Stimulated activated CD4-positive, alpha-beta T cell treated with anti-CD3 and anti-CD28 coated beads, Interleukin-12 subunit alpha, Interleukin-12 subunit beta, amount 100 ng/mL, for 4 hours (primary cell): Measurements from ENCODE around the gene LMO1.
A peak's percentile ranks its signal among the peaks of the same experiment; 100 is the strongest.

Source experiments
- DNase-seq: peaks from one replicate; pipeline ENCODE4 v3.0.0-alpha.2; 2020

Gene LMO1

GRCh38 chr11:8263769-8264410, at the start of gene LMO1:
Gene LMO1, minus strand, starts transcription at chr11:8263878. Its CDS starts 516 bp downstream, at chr11:8263362.
- DNase-seq, result peak; percentile 80

- DNase-seq, result no peak
Observed at GRCh38 chr11:8312986-8313385, 49.3 kb upstream of the LMO1 start.

GRCh38 chr11:8311366-8311765, 47.7 kb upstream of the LMO1 start:
- no peak for DNase-seq

GRCh38 chr11:8310743-8311298, 47.1 kb upstream of the LMO1 start:
- DNase-seq, result no peak

GRCh38 chr11:8309862-8310261, 46.2 kb upstream of the LMO1 start:
- DNase-seq, result no peak

- DNase-seq, result no peak
Observed at GRCh38 chr11:8309311-8309710, 45.6 kb upstream of the LMO1 start.

- DNase-seq, result no peak
Observed at GRCh38 chr11:8307601-8308000, 43.9 kb upstream of the LMO1 start.

- no peak for DNase-seq
Observed at GRCh38 chr11:8301622-8302021, 37.9 kb upstream of the LMO1 start.

- no peak for DNase-seq
Observed at GRCh38 chr11:8298801-8299786, 35.4 kb upstream of the LMO1 start.

- no peak for DNase-seq
Observed at GRCh38 chr11:8297781-8298440, 34.2 kb upstream of the LMO1 start.

- DNase-seq, result no peak
Observed at GRCh38 chr11:8296872-8297271, 33.2 kb upstream of the LMO1 start.

- DNase-seq, result no peak
Observed at GRCh38 chr11:8296038-8296649, 32.5 kb upstream of the LMO1 start.

- no peak for DNase-seq
Observed at GRCh38 chr11:8294251-8294935, 30.7 kb upstream of the LMO1 start.

GRCh38 chr11:8293171-8293570, 29.5 kb upstream of the LMO1 start:
- no peak for DNase-seq

- no peak for DNase-seq
Observed at GRCh38 chr11:8292351-8292750, 28.7 kb upstream of the LMO1 start.

GRCh38 chr11:8291421-8292350, 28.0 kb upstream of the LMO1 start:
- no peak for DNase-seq

GRCh38 chr11:8290081-8290810, 26.6 kb upstream of the LMO1 start:
- DNase-seq, result no peak

- no peak for DNase-seq
Observed at GRCh38 chr11:8289492-8289918, 25.8 kb upstream of the LMO1 start.

GRCh38 chr11:8288824-8289491, 25.3 kb upstream of the LMO1 start:
- no peak for DNase-seq
